ENCODE data around the gene PCDHA7. TPM values are rescaled to one million over a fixed set of nuclear protein-coding genes. Genes with fewer than 3 reads are reported as not detected.
"Not testable (repeated sequence)": the region's sequence is repeated elsewhere in the genome, so short reads cannot be mapped to it uniquely, and the experiment has no call there.

Gene PCDHA7
- polyA plus RNA-seq (2013, experiment 1 of 2; ENCODE audit: insufficient read length): 0.17 TPM
- polyA plus RNA-seq (2013, experiment 2 of 2; ENCODE audit: insufficient read length): 0.24 TPM

- peak; percentile 18 for DNase-seq
Measured at GRCh38 chr5:140833993-140834392, at the start of gene PCDHA7. Gene PCDHA7 (plus strand): TSS chr5:140834269. CDS start chr5:140834384, 115 bp downstream.

GRCh38 chr5:140785905-140786686 is 48.0 kb upstream of the PCDHA7 start, which contains the start of gene PCDHA1:
Gene PCDHA1 (plus strand): TSS chr5:140786140.
- DNase-seq: no peak

- DNase-seq: not testable (repeated sequence)
Measured at GRCh38 chr5:140787422-140787821, 46.6 kb upstream of the PCDHA7 start.

GRCh38 chr5:140787849-140788504 is 46.1 kb upstream of the PCDHA7 start:
- DNase-seq: not testable (repeated sequence)

- DNase-seq: no peak
Measured at GRCh38 chr5:140791089-140791488, 43.0 kb upstream of the PCDHA7 start.

GRCh38 chr5:140794595-140795258 is 39.3 kb upstream of the PCDHA7 start, which contains the start of gene PCDHA2:
Gene PCDHA2 (plus strand): TSS chr5:140794852.
- no peak for DNase-seq

- DNase-seq: peak; percentile 3
Measured at GRCh38 chr5:140795259-140795641, 38.8 kb upstream of the PCDHA7 start.

- DNase-seq: not testable (repeated sequence)
Measured at GRCh38 chr5:140796072-140796717, 37.9 kb upstream of the PCDHA7 start.

GRCh38 chr5:140796718-140797095 is 37.4 kb upstream of the PCDHA7 start:
- DNase-seq: no peak

- DNase-seq: peak; percentile 21
Measured at GRCh38 chr5:140800816-140801493, 33.1 kb upstream of the PCDHA7 start, which contains the start of gene PCDHA3. Gene PCDHA3 (plus strand): TSS chr5:140801057.

GRCh38 chr5:140801494-140801841 is 32.6 kb upstream of the PCDHA7 start:
- no peak for DNase-seq

GRCh38 chr5:140802381-140802780 is 31.7 kb upstream of the PCDHA7 start:
- DNase-seq: not testable (repeated sequence)

GRCh38 chr5:140802781-140803271 is 31.2 kb upstream of the PCDHA7 start:
- DNase-seq: no peak

- DNase-seq: peak; percentile 8
Measured at GRCh38 chr5:140806834-140807775, 27.0 kb upstream of the PCDHA7 start, which contains the start of gene PCDHA4. Gene PCDHA4 (plus strand): TSS chr5:140807068.

GRCh38 chr5:140808241-140808888 is 25.7 kb upstream of the PCDHA7 start:
- not testable (repeated sequence) for DNase-seq

GRCh38 chr5:140808889-140809291 is 25.2 kb upstream of the PCDHA7 start:
- no peak for DNase-seq

- DNase-seq: no peak
Measured at GRCh38 chr5:140821375-140822280, 12.4 kb upstream of the PCDHA7 start, which contains the start of gene PCDHA5. Gene PCDHA5 (plus strand): TSS chr5:140821613.

GRCh38 chr5:140822281-140822629 is 11.8 kb upstream of the PCDHA7 start:
- DNase-seq: no peak

- DNase-seq: not testable (repeated sequence)
Measured at GRCh38 chr5:140822969-140823368, 11.1 kb upstream of the PCDHA7 start.

Data from fibroblast of skin of back (primary cell).